Measurements from ENCODE around the gene PTPN14.
"Not testable (repeated sequence)": the region's sequence is repeated elsewhere in the genome, so short reads cannot be mapped to it uniquely, and the experiment has no call there.

Gene PTPN14

GRCh38 chr1:214542275-214543199 lies 8.9 kb downstream of the PTPN14 start:
- no peak for FAIRE-seq

DNA sequence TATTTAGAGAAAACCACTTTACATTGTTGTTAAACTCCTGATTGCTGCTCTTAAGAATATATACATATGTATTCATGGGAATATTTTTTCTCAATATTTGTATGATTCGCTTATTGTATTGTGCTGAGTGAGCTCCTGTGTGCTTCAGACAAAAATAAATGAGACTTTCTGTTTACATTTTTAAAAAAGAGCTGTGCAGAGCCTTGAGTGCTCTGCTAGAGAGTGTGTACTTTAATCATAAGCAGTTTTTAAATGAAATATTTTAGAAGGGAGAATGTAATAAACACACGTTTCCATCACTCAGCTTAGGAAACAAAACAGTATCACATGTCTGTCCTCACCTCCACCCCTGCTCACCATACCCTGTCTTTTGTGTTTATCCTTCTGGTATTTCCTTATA lies 9.7 kb downstream of the PTPN14 start:
- DNase-seq (ENCODE audit: insufficient read length, low spot score) (no peak), FAIRE-seq (no peak)

More at GRCh38 chr1:214542275-214543199, 8.9 kb downstream of the PTPN14 start:
- DNase-seq (ENCODE audit: insufficient read length, low spot score), result no peak

DNA sequence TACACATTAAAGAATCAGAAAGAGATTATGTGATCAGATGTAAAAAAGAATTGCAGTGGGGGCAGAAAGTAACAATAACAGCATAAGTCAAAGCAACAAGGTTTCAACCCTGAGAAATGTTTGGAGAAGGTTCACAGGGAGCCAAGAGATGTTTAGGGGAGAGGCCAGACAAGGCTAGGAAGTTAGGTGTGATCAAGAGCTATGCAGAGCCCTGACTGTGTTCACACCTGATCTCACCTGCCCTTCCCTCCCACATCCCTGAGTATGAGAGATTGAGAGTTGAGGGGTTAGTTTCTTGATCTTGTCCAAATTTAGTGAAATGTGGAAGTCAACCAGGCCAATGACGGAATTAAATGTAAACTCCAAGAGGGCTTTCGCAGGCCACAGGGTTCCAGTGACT lies 10.2 kb downstream of the PTPN14 start:
- no peak for FAIRE-seq
- DNase-seq (ENCODE audit: insufficient read length, low spot score), result no peak

DNA sequence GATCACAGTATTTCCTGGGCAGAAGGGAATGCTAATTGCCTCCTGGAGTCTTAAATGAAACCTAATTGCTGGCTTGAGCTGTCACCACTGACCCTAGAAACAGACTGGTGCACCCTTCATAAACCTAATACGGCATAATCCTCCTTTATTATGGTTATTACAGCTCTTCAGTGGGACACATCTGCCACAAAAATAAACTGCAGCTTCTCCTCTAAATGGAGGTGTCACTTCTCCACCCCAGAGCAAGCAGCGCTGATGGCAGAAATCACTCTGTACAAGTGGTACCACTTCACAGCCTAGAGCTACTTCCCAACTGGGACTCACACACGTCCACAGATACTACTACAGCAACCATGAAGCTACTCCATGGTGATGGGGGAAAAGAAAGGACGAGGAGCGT lies 11.1 kb downstream of the PTPN14 start:
- no peak for FAIRE-seq
- no peak for DNase-seq (ENCODE audit: insufficient read length, low spot score)

- no peak for DNase-seq (ENCODE audit: insufficient read length, low spot score)
- FAIRE-seq, result no peak
These were observed 12.9 kb downstream of the PTPN14 start for GRCh38 chr1:214538496-214538895.

- DNase-seq (ENCODE audit: insufficient read length, low spot score), result no peak
- FAIRE-seq, result no peak
These were observed 13.4 kb downstream of the PTPN14 start for GRCh38 chr1:214537872-214538473.

DNA sequence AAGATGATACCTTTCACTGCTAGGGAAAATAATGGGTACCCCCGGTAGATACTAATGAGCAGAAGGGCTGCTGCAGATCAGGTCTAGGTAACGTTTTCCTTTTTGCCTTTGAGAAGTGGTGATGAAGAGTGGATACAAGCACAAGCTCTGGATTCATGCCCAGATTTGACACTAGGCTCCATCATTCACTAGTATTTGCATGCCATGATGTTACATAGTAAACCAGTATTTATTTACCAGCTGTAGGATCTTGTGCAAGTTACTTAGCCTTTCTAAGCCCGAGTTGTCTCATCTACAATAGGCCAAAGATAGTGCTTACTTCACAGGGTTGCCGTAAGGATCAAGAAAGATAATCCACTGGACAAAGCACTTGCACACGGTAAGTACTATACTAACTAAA lies 14.2 kb downstream of the PTPN14 start:
- no peak for DNase-seq (ENCODE audit: insufficient read length, low spot score)
- FAIRE-seq, result no peak

GRCh38 chr1:214532070-214532469 lies 19.3 kb downstream of the PTPN14 start:
- no peak for DNase-seq (ENCODE audit: insufficient read length, low spot score)
- no peak for FAIRE-seq

DNA sequence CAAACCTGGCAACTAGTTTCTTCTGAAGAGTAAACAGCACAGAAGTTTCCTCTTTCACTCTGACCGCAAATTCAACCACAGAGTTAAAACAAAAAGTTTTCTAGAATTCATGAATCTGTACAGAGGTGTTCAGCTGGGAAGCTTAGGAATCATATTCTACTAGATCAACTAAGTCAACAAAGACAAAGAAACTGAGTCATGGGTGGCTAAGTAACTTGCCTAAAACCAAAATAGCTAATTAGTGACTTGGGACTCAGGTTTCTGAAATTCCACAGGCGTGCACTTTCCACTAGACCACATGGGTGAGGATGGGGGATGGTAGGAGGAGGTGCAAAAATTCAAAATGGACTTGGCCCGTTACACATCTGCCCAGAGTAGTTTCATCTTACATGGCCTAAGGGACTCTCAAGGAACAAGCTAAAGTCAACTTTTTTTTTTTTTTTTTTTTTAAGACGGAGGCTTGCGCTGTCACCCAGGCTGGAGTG lies 25.8 kb downstream of the PTPN14 start:
- FAIRE-seq (no peak), DNase-seq (ENCODE audit: insufficient read length, low spot score) (no peak)

DNA sequence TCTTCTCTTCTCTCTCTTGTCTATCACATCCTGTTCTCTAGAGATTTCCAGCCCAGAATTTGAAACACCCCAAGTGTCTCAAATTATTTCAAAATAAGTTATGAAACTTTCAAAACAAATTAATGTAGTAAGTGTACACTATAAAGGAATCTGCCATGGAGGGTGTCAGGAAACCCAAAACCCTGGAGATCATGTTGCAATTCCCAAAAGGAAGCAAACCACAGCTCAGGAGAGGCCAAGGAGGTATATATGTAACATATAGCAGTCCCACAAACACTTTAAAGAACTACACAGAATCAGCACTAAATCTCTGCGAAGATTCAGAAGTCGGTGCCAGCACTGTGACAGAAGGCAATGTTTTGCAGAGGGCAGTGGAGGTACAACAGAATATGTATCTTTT lies 26.6 kb downstream of the PTPN14 start:
- no peak for FAIRE-seq
- DNase-seq (ENCODE audit: insufficient read length, low spot score), result no peak

GRCh38 chr1:214523124-214523824 lies 28.1 kb downstream of the PTPN14 start:
- FAIRE-seq (no peak), DNase-seq (ENCODE audit: insufficient read length, low spot score) (no peak)

- FAIRE-seq; DNase-seq (ENCODE audit: insufficient read length, low spot score): not testable (repeated sequence)
These were observed 29.9 kb downstream of the PTPN14 start for GRCh38 chr1:214521458-214521857.

DNA sequence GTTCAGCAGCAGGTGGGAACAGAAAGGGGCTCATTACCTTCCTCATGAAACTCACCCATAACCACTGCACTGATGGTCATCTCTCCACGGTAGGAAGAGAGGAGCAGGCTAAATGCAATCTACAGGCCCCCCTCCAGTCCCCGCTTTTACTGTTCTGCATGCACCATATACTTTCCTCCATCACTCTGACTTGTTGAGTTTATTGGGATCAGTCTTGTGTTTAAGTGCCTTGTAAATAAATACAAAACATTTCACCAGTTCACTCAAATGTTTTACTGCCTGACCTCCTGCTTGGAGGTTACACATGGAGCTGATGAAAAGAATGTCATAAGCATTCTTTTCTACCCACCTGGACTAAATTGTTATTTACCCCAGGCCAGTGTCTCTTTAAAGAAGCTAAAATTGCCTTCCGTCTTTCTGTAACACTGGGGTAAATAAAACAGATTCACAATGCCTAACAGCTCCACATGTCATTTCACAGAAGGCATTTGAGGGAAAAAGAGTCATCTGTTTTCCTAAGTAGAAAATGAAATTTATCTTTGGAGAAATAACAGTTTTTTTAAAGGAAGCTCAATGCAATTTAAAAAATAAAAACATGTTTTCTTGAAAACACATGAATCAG lies 30.7 kb downstream of the PTPN14 start:
- DNase-seq (ENCODE audit: insufficient read length, low spot score), result no peak
- no peak for FAIRE-seq

DNA sequence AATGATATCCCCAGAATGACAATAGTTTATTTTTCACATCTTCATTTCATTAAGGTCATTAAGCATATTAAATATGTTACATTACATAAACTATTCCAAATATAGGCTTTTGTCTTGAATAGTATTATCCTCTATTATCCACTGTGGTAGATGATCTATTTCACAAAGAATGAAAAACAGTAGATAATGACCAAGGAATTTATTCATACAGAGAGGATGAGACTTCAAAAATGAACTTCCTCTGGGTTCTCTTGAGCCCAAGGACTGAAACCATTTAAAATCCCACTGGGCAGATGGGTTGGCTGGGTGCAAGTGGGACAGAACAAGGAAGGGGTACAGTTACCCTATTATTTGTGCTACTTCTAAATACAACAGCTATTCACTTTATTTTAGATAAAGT lies 33.0 kb downstream of the PTPN14 start:
- DNase-seq (ENCODE audit: insufficient read length, low spot score), result no peak
- no peak for FAIRE-seq

GRCh38 chr1:214516434-214517326 lies 34.7 kb downstream of the PTPN14 start:
- DNase-seq (ENCODE audit: insufficient read length, low spot score) (no peak), FAIRE-seq (no peak)

GRCh38 chr1:214515544-214516433 lies 35.6 kb downstream of the PTPN14 start:
- DNase-seq (ENCODE audit: insufficient read length, low spot score) (no peak), FAIRE-seq (no peak)

DNA sequence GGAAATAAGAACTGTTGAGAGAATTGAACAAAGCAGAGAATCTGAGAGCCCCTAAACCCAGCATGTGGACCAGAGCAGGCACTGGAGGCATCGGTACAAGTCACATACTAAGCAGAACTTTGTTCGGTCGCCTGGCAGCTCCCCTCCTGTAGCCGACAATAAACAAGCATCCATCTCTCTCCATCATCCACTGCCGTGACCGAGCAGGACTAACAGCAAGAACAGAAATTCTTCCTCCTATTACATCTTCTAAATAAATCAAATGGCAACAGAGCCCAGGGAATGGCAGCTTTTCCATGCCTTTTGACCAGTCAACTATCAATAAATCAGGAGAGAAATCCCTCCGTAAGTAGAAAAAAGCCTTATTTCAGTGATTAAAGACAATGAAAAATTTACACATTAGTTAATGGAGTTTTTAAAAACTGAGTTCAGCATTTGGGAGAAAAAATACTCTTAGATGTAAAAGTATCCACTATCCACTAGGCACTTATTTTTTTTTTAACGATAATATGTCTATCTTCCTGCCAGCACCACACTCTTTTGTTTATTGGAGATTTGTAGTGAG lies 36.5 kb downstream of the PTPN14 start:
- FAIRE-seq (no peak), DNase-seq (ENCODE audit: insufficient read length, low spot score) (no peak)

GRCh38 chr1:214514032-214514818 lies 37.2 kb downstream of the PTPN14 start:
- DNase-seq (ENCODE audit: insufficient read length, low spot score) (no peak), FAIRE-seq (no peak)

Measured in GM19239 (cell line).